Right renal cortex interstitium (tissue), 3 donors: ENCODE results near the gene USH1C. TPM values are rescaled to one million over a fixed set of nuclear protein-coding genes. Genes with fewer than 3 reads are reported as not detected.

Experiments used
- DNase-seq, 3 donors: peaks; one replicate each; pipeline ENCODE4 v3.0.0-alpha.2; 2013; ENCODE audit warnings: low read depth in 3 of 3, low spot score in 2 of 3
- polyA plus RNA-seq, 3 donors: library from polyadenylated mRNA; unstranded; fragments of 120-200 nt; gene quantifications; one replicate each; pipeline ENCODE4 v1.2.1, GENCODE V29; 2013; ENCODE audit not compliant: insufficient read length in 3 of 3

The USH1C gene
- polyA plus RNA-seq, 3 donors, result 54.8 to 65.4 (median 64.8) TPM

GRCh38 chr11:17510507-17511206, 33.6 kb downstream of the USH1C start:
- no peak for DNase-seq

DNA sequence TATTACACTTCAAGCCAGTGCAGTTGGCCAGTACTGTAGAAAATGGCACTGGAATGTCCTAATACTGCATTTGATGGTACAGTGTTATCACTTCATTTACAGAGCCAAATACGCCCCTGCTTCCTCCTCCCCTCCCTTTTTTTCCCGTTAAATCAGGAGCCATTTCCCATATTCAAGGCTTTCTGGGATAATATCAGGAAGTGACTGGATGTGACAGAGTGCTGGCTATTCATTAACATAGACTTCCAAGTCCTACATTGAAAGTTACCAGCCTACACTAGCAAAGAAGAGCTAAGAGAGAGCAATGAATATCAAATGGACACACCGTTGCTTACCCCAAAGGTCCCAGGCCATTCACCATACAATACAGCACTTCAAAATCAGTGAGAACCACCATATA, 35.4 kb downstream of the USH1C start:
- no peak for DNase-seq

DNA sequence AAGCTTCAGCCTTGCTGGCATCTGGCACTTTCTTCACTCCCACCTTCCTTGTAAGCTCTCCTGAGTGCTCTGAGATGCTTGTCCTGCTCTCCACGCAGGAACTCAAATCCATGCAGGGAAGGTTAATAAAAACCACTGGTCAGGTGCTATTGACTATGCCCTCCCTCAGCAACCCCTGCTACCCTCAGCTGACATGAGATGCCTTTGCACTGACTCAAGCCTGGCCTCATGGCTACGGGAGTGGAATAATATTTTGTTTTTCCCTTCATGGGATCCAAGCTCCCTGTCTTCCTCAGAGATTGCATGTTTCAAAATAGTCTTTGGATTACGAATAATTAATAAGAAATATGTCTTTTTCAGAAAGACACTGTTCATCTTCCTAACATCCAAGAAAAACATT, 35.9 kb downstream of the USH1C start:
- DNase-seq, result no peak

GRCh38 chr11:17507773-17508172, 36.4 kb downstream of the USH1C start:
- DNase-seq, result no peak

GRCh38 chr11:17506942-17507341, 37.3 kb downstream of the USH1C start:
- DNase-seq, result no peak

- DNase-seq, result no peak
These were observed 37.9 kb downstream of the USH1C start for GRCh38 chr11:17506314-17506713.

DNA sequence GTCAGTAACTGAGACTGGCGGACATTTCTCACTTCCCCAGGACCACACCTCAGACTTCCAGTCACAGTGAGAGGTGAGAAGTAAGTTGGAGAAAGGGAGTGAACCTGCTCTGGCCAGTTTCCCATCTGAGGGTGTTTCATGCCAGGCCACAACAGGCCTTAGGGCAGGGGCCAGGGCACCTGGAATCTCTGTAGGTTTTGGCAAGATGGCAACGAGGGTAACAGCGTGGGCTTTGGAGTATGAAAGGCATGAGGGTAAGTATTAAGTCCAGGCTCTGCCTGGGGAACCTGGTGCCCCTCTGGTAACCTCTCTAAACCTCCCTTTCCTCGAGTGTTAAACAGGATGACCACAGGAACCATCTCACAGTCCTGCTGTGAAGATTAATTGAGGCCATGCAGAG, 39.1 kb downstream of the USH1C start:
- no peak for DNase-seq

DNA sequence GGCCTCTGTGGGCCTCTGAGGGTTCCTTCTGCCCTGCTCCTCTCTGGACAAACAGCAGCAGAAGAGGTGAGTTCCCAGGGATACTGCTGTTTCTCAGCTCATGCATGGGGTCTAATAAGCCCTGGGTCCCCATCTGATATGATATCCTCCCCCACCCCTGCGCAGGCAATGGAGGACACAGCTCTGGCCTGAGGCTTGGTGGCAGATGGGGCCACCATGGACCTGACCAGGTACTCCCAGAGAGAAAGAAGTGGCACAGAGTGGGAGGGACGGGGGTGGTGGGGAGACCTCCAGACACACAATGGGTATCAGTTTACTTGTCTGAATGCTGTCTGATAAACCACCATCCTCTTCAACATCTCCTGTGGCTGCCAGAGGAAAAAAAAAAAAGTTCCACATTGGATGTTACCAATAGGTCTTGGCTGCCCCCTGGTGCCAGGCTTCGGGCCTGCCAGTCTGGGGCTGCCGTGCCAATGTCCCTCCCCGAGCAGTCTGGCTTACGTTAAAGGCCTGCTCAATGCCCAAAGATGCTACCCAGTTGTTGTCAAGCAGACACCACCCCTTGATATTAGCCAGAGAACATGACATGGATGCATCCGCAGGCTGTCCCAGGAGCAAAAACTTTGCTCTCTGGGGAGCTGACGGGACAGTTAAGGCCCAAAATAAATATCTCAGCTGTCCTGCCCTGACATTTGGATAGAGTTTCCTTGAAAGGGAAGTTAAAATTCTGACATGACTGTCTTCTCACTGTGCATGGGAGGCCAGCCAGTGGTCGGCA, 39.7 kb downstream of the USH1C start:
- DNase-seq, result peak in 1 of 3 donors; percentile 45

GRCh38 chr11:17502630-17503029, 41.6 kb downstream of the USH1C start:
- no peak for DNase-seq

GRCh38 chr11:17500673-17501072, 43.5 kb downstream of the USH1C start:
- no peak for DNase-seq

- DNase-seq, result no peak
These were observed 45.7 kb downstream of the USH1C start for GRCh38 chr11:17498475-17498874.

DNA sequence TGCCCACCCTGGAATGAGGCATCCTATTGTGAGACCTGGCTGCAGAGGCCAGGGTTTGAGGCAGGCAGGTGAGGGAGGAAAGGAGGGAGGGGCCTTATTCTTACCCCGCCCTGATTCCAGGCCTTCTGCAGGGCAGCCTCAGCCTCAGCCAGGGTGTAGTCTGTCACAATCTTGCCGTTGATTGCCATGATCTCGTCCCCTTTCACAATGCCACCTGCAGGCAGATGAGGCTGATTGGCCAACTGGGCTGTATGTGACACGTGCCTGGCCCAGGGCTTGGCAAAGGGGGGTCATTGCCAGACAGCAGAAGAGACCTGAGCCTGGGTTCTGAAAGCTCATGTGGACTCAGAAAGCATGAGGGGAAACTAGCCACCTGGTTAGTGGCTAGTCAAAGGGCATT, 46.2 kb downstream of the USH1C start:
- DNase-seq, result no peak

- DNase-seq, result no peak
These were observed 47.8 kb downstream of the USH1C start for GRCh38 chr11:17496406-17496805.

DNA sequence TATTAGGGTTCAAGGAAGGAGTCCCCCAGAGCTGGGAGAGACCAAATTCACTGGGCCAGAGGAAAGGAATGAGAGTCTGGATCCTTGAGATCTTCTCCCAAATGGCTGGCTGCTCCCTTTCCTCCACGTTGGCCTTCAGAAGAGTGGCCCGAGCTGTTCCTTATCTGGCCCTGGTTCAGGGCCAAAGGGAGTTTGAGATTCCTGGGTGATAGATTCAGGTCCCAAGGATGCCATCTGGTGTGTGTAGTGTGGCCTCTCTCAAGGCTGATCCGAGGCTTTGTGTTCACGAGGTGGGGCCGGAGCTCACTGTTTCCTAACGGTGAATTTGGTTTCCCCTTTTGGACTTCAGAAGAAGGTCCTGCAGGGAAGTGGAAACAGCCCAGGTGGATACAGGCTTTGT, 50.2 kb downstream of the USH1C start:
- no peak for DNase-seq

DNA sequence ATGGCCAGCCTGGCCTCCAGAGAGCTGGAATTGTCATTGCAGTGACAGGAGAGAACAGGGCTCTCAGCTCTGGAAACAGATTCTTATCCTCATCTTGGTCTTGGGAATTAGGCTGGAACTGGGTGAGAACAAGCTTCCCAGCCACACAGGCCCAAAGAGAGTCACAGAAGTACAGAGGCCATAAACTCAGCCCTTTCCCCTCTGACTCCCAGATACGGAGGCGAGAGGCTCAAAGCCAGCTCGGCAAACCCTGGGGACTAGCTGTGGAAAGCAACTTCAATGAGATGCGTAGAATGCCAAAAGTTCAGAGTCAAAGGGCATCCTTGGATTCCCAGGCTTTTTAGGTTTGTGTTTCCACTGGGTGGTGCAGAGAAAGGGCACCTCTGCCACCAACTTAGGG, 53.3 kb downstream of the USH1C start:
- DNase-seq, result no peak

DNA sequence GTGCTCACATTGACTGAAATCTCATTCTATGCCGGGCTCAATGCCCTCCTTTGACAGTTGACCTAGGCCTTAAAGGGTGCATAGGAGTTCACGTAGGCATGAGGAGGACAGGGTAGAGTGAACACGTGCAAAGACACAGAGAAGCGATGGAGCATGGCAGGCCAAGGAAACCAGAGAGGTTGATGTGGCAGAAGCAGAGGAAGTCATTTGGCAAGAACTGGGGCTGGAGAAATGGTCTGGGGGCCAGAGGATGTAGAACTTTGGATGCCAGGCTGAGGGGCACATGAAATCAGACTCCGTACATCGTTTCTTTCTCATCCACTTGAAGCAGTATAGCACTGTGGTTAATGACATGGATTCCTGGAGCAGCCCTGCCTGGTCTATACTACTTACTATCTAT, 54.0 kb downstream of the USH1C start:
- no peak for DNase-seq

DNA sequence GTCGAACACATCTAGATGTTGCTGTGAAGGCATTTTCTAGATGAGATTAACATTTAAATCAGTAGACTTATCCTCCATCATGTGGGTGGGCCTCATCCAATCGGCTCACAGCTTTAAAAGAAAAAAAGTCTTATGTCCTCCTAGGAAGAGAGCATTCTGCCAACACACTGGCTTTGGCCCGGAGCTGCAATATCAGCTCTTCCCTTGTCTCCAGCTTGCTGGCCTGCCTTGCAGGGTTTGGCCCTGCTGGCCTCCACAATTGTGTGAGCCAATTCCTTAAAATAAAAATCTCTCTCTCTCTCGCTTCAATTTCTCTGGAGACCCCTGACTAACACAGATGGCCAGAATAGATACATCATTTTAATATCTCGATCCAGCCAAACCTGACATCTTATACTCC, 54.5 kb downstream of the USH1C start:
- no peak for DNase-seq

GRCh38 chr11:17488563-17488962, 55.7 kb downstream of the USH1C start:
- no peak for DNase-seq

DNA sequence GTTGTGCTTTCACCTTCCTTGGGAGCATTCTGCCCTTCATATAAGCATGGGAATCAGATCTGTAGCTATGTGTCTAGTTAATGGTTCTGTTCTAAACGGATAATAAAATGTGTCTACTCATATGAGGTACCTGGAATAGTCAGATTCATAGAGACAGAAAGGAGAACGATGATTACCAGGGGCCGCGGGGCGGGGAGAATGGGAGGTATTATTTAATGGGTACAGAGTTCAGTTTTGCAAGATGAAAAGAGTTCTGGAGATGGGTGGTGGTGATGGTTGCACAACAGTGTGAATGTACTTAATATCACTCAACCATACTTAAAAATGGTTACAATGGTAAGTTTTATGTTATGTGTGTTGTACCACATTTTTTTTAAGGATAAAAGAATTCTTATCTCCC, 57.6 kb downstream of the USH1C start:
- DNase-seq, result no peak

DNA sequence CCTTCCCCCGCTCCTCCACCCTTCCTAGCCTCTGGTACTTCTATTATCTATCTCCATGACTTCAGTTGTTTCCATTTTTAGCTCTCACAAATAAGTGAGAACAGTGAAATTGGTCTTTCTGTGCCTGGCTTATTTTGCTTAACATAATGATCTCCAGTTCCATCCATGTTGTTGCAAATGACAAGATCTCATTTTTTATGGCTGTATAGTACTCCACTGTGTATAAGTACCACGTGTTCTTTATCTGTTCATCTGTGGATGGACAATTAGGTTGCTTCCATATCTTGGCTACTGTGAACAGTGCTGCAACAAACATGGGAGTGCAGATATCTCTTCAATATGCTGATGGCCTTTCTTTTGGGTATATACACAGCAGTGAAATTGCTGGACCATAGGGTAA, 60.7 kb downstream of the USH1C start:
- no peak for DNase-seq

- no peak for DNase-seq
These were observed 62.3 kb downstream of the USH1C start for GRCh38 chr11:17481905-17482304.
